ENCODE data around the gene SCIMP.
"Not testable (repeated sequence)": the region's sequence is repeated elsewhere in the genome, so short reads cannot be mapped to it uniquely, and the experiment has no call there.

The SCIMP gene

GRCh38 chr17:5254414-5254813 is 19.8 kb upstream of the SCIMP start:
- TF ChIP-seq, protein P1, sequence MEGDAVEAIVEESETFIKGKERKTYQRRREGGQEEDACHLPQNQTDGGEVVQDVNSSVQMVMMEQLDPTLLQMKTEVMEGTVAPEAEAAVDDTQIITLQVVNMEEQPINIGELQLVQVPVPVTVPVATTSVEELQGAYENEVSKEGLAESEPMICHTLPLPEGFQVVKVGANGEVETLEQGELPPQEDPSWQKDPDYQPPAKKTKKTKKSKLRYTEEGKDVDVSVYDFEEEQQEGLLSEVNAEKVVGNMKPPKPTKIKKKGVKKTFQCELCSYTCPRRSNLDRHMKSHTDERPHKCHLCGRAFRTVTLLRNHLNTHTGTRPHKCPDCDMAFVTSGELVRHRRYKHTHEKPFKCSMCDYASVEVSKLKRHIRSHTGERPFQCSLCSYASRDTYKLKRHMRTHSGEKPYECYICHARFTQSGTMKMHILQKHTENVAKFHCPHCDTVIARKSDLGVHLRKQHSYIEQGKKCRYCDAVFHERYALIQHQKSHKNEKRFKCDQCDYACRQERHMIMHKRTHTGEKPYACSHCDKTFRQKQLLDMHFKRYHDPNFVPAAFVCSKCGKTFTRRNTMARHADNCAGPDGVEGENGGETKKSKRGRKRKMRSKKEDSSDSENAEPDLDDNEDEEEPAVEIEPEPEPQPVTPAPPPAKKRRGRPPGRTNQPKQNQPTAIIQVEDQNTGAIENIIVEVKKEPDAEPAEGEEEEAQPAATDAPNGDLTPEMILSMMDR (IDR thresholded peaks at IDR 0.05; ENCODE audit: borderline replicate concordance, insufficient read depth, low read depth, low read length), result no peak
- no peak overlapping the region for H3K4me3 ChIP-seq (ENCODE audit: low read depth, low read length)

DNA sequence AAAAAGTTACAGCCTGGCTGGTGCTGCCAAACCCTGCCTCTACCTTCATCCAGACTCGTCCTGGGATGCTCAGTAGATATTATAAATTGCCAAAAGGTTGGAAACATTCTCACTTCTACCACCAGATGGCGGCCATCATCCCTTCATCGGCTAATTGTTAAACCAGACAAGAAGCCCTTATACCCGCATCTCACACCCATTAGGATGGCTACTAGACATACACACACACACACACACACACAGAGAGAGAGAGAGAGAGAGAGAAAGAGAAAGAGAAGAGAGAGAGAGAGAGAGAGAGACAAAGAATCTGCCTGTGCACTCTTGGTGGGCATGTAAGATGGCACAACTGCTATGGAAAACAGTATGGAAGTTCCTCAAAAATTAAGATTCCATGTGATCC is 15.0 kb upstream of the SCIMP start:
- H3K4me3 ChIP-seq (ENCODE audit: low read depth, low read length), result no peak overlapping the region
- TF ChIP-seq, protein P1 (IDR thresholded peaks at IDR 0.05; ENCODE audit: borderline replicate concordance, insufficient read depth, low read depth, low read length), result peak; percentile 48; the same call in 1 of the 2 replicates

DNA sequence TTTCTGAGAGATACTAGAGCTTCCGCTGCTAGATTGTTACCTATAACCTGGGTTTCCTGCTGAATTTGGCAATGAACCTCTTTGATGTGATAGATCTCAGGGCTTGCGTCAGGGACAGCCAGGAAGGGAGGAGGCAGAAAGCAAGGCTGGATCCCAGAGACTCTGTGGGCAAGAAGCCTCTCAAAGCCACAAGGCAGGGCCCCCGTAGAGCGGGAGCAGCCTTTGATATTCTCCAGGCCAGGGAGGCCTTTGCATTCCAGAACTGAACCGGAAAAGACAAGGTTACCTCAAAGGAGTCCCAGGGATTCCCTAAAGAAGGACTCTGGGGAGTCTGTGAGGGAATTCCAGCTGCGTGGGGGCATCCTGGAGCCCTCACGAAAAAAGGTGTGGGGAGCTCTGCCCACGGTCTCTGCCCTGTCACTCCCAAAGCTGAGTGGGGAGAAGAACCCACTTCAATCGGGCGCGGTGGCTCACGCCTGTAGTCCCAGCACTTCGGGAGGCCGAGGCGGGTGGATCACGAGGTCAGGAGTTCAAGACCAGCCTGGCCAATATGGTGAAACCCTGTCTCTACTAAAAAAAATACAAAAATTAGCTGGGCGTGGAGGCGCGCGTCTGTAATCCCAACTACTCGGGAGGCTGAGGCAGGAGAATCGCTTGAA is 14.3 kb upstream of the SCIMP start:
- TF ChIP-seq, protein P1 (IDR thresholded peaks at IDR 0.05; ENCODE audit: borderline replicate concordance, insufficient read depth, low read depth, low read length), result no peak

DNA sequence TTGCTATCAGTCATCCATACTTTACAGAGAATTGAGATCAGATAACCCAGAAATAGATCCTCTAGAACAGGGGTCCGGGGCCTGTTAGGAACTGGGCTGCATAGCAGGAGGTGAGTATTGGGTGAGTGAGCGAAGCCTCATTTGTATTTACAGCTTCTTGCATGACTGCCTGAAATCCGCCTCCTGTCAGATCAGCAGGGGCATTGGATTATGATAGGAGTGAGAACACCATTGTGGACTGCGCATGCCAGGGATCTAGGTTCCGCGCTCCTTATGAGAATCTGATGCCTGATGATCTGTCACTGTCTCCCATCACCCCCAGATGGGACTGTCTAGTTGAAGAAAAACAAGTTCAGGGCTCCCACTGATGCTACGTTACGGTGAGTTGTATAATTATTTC is 13.0 kb upstream of the SCIMP start:
- TF ChIP-seq, protein P1 (IDR thresholded peaks at IDR 0.05; ENCODE audit: borderline replicate concordance, insufficient read depth, low read depth, low read length), result no peak
- H3K4me3 ChIP-seq (ENCODE audit: low read depth, low read length), result no peak overlapping the region

More for the DNA sequence above, 14.3 kb upstream of the SCIMP start:
- H3K4me3 ChIP-seq (ENCODE audit: low read depth, low read length), result no peak overlapping the region

DNA sequence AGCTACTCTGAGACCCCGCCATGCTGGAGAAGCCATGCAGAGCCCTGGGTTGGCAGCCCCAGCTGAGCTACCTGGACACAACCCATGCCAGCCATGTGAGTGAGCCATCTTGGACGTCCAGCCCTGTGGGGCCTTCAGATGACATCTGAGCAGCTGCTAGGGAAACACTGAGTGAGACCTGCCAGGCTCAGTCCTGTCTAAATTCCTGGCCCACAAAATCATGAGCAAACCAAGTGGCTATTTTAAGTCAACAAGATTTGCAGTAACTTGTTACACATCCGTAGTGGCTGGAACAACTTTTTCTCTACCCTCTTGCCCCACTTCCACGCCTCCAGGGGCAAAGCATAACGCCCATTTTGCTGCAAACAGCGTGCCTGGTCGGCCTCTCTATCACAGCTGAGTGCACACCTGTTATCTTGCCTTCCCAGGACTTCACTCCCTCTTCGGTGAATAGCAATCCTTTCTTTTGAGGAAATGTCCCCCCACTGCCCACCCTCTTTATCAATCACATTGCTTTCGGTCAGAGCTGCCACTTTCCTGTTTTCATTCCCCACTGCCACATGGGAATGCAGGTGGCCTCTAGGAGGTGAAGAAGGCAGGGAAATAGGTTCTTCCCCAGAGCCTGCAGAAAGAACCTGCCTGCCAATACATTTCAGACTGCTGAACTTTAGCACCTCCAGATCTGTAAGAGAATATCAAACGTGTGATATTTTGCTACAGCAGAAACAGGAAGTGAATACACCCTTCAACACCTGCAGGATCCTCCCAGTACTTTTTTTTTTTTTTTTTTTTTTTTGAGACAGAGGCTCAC is 7.4 kb upstream of the SCIMP start:
- TF ChIP-seq, protein P1 (IDR thresholded peaks at IDR 0.05; ENCODE audit: borderline replicate concordance, insufficient read depth, low read depth, low read length), result no peak
- H3K4me3 ChIP-seq (ENCODE audit: low read depth, low read length), result peak overlapping the region; percentile 21

GRCh38 chr17:5239769-5240168 is 5.1 kb upstream of the SCIMP start:
- not testable (repeated sequence) for H3K4me3 ChIP-seq (ENCODE audit: low read depth, low read length)

GRCh38 chr17:5238333-5238732 is 3.7 kb upstream of the SCIMP start:
- TF ChIP-seq, protein P1 (IDR thresholded peaks at IDR 0.05; ENCODE audit: borderline replicate concordance, insufficient read depth, low read depth, low read length), result no peak
- no peak overlapping the region for H3K4me3 ChIP-seq (ENCODE audit: low read depth, low read length)
